GM12878 (cell line): Measurements from ENCODE around the gene SLCO2A1.

Experiments
- POLR2AphosphoS5 ChIP-seq: IDR thresholded peaks from 2 replicates; pipeline ENCODE4 v1.6.1; 2011; ENCODE audit warnings: mild to moderate bottlenecking, low read length, inconsistent platforms
- ZNF217 ChIP-seq: fragments of 450-650 bp; IDR thresholded peaks from 2 replicates; pipeline ENCODE4 v1.6.1; 2017; ENCODE audit warnings: antibody characterized with exemption, mild to moderate bottlenecking
- ZNF622 ChIP-seq: fragments of 450-650 bp; IDR thresholded peaks from 2 replicates; pipeline ENCODE4 v1.6.1; 2017; ENCODE audit warnings: mild to moderate bottlenecking, inconsistent platforms

DNA sequence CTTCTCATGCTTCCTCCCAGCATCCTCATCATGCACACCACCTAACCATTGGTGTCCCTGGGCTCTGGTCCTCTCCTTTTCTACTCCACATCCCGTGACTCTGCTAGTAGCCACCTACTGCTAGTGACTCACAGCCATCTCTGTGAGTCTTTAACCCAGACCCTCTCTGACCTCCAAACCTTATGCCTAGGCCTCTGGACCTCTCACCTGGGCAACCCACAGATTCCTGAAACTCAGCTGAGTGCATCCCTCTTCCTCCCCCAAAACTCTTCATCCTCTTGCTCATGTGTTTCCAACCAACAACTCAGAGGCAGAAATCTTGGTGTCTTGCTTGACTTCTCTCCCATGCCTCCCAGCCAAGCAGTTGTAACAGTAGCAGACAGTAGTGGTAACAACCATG, 20.0 kb upstream of the SLCO2A1 start:
- no peak for TF ChIP-seq ZNF217
- TF ChIP-seq POLR2AphosphoS5, result no peak
- TF ChIP-seq ZNF622, result no peak
